Astrocyte of the hippocampus (primary cell): ENCODE data around the gene SMIM26.

Experiments used
- DNase-seq: peaks from one replicate; pipeline ENCODE4 v3.0.0; 2011; ENCODE audit warnings: low read depth, low spot score

The SMIM26 gene

GRCh38 chr20:18580012-18580411 is 12.8 kb downstream of the SMIM26 start:
- DNase-seq = no peak

DNA sequence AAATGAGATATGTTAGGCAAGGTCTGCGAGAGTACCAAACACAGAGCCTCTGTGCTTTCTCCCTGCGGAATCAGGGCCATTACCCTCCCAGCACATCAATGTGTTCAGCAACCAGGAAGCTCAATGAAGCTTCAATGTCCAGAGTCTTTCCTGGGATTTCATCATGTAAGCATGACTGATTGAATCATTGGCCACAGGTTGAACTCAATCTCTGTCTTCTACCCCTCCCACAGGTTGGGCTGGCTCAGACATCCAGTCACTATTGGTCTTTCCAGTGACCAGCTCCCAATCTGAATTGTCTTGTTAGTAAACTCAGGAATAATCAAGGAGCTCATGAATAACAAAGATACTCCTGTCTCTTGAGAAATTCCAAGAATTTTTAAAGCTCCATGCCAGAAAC is 17.9 kb downstream of the SMIM26 start:
- DNase-seq = peak; percentile 66

- peak; percentile 97 for DNase-seq
Measured at GRCh38 chr20:18587665-18588573, 20.7 kb downstream of the SMIM26 start, which contains the start of gene DTD1. DTD1 (plus strand) TSS chr20:18588054; CDS start chr20:18588073, 19 bp downstream.

- peak; percentile 20 for DNase-seq
Measured at GRCh38 chr20:18588574-18588933, 21.3 kb downstream of the SMIM26 start.

GRCh38 chr20:18589941-18590674 is 22.9 kb downstream of the SMIM26 start:
- no peak for DNase-seq

DNA sequence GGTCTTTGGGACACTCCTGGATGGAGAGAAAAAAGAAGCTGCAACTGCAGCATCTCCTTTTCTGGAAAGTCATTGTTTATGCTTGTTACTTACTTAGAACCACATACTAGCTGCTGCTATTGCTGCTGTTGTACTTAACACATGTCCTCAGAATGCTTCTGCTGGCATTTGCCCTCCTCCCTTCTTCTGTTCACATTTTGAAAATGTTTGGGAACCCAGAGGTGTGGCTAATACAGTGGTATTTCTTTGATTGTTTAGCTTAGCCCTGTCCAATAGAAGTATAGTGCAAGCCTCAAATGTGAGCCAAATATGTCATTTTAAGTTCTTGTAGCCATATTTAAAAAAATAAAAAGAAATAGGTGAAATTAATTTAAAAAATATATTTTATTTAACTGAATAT is 29.0 kb downstream of the SMIM26 start:
- DNase-seq = no peak

GRCh38 chr20:18609741-18610140 is 42.5 kb downstream of the SMIM26 start:
- DNase-seq = no peak

DNA sequence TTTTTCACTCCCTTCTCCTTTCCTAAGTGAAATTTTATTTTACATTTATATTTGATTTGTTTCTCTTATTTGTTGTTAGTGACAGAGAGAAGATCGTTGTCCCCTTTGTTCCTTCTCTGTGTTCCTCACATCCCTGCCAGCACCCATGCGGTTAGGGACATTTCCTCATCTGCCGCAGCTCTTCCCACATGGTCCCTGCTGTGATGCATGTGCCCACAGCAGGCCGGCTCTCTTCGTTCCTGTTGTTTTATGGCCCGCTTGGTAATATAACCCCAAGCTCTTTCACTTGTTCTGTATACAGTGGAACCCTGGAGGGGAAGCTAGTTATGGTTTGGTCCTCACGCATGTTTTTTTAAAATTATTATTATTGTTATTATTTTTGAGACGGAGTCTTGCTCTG is 44.3 kb downstream of the SMIM26 start:
- no peak for DNase-seq

GRCh38 chr20:18613553-18613952 is 46.3 kb downstream of the SMIM26 start:
- no peak for DNase-seq

- DNase-seq = no peak
Measured at GRCh38 chr20:18614244-18614643, 47.0 kb downstream of the SMIM26 start.

DNA sequence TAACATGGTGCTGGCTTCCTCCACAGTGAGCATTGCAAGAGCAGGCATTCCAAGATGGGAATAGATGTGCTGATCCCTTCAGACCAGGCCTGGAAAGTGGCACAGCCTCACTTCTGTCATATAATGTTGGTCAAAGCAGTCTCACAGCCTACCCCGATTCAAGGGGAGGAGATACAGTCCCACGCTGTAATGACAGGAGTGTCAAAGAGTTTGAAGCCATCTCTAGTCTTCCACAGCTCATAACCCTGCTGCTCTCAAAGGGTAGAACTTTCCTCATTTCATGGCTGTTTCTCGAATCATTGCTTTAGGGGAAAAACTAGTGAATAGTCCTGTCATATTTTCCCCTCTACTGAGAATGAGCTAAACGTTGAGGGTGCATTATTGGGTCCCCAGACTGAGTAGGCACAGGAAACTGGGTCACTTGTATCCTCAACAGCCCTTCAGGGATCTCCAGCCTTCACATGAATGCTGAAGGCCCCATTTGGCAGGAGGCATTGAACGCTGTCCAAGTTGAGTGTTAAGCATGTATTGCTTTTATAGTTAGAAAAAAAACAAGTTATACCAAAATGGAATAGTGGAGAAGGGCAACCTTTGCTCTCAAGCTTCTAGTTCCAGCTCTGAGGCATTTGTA is 47.9 kb downstream of the SMIM26 start:
- peak; percentile 22 for DNase-seq
